Lung (tissue), 12 donors: ENCODE data around the gene SELENOT. TPM values are rescaled to one million over a fixed set of nuclear protein-coding genes. Genes with fewer than 3 reads are reported as not detected.
A peak's percentile ranks its signal among the peaks of the same experiment; 100 is the strongest.

Experiments
- ATAC-seq: fragments of 200-7000 bp; cut with Tn5 transposase; one replicate; pipeline ENCODE4 v1.9.1; 2020; ENCODE audit warnings: moderate number of reproducible peaks; ENCODE audit not compliant: insufficient read depth, low FRiP score
- DNase-seq, 3 donors: peaks; one replicate each; pipeline ENCODE4 v3.0.0-alpha.2; 2013 to 2017
- H3K27ac ChIP-seq, 2 donors: one replicate each; pipeline ENCODE4 v1.5.1; 2013; ENCODE audit warnings: mild to moderate bottlenecking in 2 of 2, moderate library complexity in 2 of 2, control low read depth in 1 of 2, inconsistent platforms in 1 of 2, low read depth in 1 of 2, low read length in 1 of 2
- H3K27me3 ChIP-seq, 3 donors: one replicate each; pipeline ENCODE4 v1.5.1; 2013; ENCODE audit warnings: low read length in 2 of 3; ENCODE audit not compliant: control insufficient read depth in 3 of 3, insufficient read depth in 3 of 3
- H3K36me3 ChIP-seq, 4 donors: one replicate each; pipeline ENCODE4 v1.5.1; 2013; ENCODE audit warnings: low read length in 4 of 4, mild to moderate bottlenecking in 1 of 4, moderate library complexity in 1 of 4; ENCODE audit not compliant: control insufficient read depth in 4 of 4, insufficient read depth in 4 of 4
- H3K4me1 ChIP-seq, 5 donors: one replicate each; pipeline ENCODE4 v1.5.1; 2013; ENCODE audit warnings: low read length in 5 of 5, mild to moderate bottlenecking in 2 of 5, moderate library complexity in 1 of 5; ENCODE audit not compliant: control insufficient read depth in 5 of 5, insufficient read depth in 5 of 5
- H3K4me3 ChIP-seq: one replicate; pipeline ENCODE4 v1.5.1; 2013; ENCODE audit warnings: mild to moderate bottlenecking, control low read depth, moderate library complexity
- H3K9ac ChIP-seq, 2 donors: one replicate each; pipeline ENCODE4 v1.5.1; 2013; ENCODE audit warnings: low read length in 2 of 2, control low read depth in 1 of 2; ENCODE audit not compliant: insufficient read depth in 1 of 2
- H3K9me3 ChIP-seq, 4 donors: one replicate each; pipeline ENCODE4 v1.5.1; 2013; ENCODE audit warnings: low read length in 3 of 4, mild to moderate bottlenecking in 1 of 4, moderate library complexity in 1 of 4; ENCODE audit not compliant: control insufficient read depth in 4 of 4, insufficient read depth in 3 of 4
- CTCF ChIP-seq: IDR thresholded peaks from 2 replicates; pipeline ENCODE4 v1.5.1; 2012; ENCODE audit warnings: mild to moderate bottlenecking; ENCODE audit errors: control extremely low read depth, extremely low read depth
- WGBS, 2 donors: extraction: QIAGEN DNeasy Blood & Tissue Kit; methylation state at CpG; one replicate each; pipeline ENCODE4 v1.1.7; 2013; 5-methylcytosine and 5-hydroxymethylcytosine counted together
- polyA plus RNA-seq, 2 donors: library from polyadenylated mRNA; stranded (reverse); fragments of 200-250 nt; gene quantifications; one replicate each; pipeline ENCODE4 v1.2.1, GENCODE V29; 2013
- total RNA-seq, 2 donors: library from RNA; depleted of rRNA in 1 of 2; stranded (reverse); fragments of >200 nt in 1 of 2; gene quantifications; one replicate each; pipeline ENCODE4 v1.2.1, GENCODE V29; 2014 to 2021
- donor health status: control.
- donor health status: control.
- donor health status: Bipolar disorder and iron deficiency.
- donor health status: healthy.
- donor health status: DM: yes; HTN: yes; CAD: no.

SELENOT gene
- total and polyA plus RNA-seq, 4 donors: 27.4 to 194 (median 109) TPM

GRCh38 chr3:150635076-150635475 lies 32.0 kb downstream of the SELENOT start:
- Histone ChIP-seq H3K9me3 (no peaks in the 10 kb centered on the region), H3K36me3 (peaks cover 0 to 5% (median 2%) of the 10 kb centered on the region in 4 donors), H3K27me3 (no peaks in the 10 kb centered on the region), H3K9ac (no peak overlapping the region), H3K4me1 (peaks cover 0 to 4% (median 0%) of the 10 kb centered on the region in 5 donors), H3K27ac (no peak overlapping the region), H3K4me3 (no peak overlapping the region)
- no peak for TF ChIP-seq CTCF
- DNase-seq (no peak), ATAC-seq (no peak)
- 56 to 81% methylated on average over 6 of the region's 6 CpGs for WGBS, 2 donors

GRCh38 chr3:150635526-150635925 lies 32.4 kb downstream of the SELENOT start:
- no peaks in the 10 kb centered on the region for H3K9me3 ChIP-seq
- TF ChIP-seq CTCF: no peak
- no peak for ATAC-seq
- peaks cover 0 to 3% (median under 1%) of the 10 kb centered on the region in 4 donors for H3K36me3 ChIP-seq
- peaks cover 0 to 4% (median 0%) of the 10 kb centered on the region in 5 donors for H3K4me1 ChIP-seq
- H3K27ac ChIP-seq: no peak overlapping the region
- peak in 2 of 3 donors; percentile 24 to 26 for DNase-seq
- no peak overlapping the region for H3K4me3 ChIP-seq
- WGBS, 2 donors: 71 to 75% methylated on average over 1 of the region's 1 CpG
- H3K9ac ChIP-seq: no peak overlapping the region
- H3K27me3 ChIP-seq: no peaks in the 10 kb centered on the region

- no peaks in the 10 kb centered on the region for H3K27me3 ChIP-seq
- H3K27ac ChIP-seq: no peak overlapping the region
- DNase-seq: no peak
- H3K4me3 ChIP-seq: no peak overlapping the region
- no peaks in the 10 kb centered on the region for H3K9me3 ChIP-seq
- TF ChIP-seq CTCF: no peak
- ATAC-seq: no peak
- peaks cover 0 to 4% (median 0%) of the 10 kb centered on the region in 5 donors for H3K4me1 ChIP-seq
- no peaks in the 10 kb centered on the region for H3K36me3 ChIP-seq
- no peak overlapping the region for H3K9ac ChIP-seq
- 97 to 98% methylated on average over 5 of the region's 5 CpGs for WGBS, 2 donors
These were observed 33.1 kb downstream of the SELENOT start for GRCh38 chr3:150636258-150636657.

GRCh38 chr3:150639262-150639661 lies 36.1 kb downstream of the SELENOT start:
- Histone ChIP-seq H3K4me1 (peaks cover 0 to 4% (median 0%) of the 10 kb centered on the region in 5 donors), H3K36me3 (no peaks in the 10 kb centered on the region), H3K27ac (no peak overlapping the region), H3K4me3 (no peak overlapping the region), H3K27me3 (no peaks in the 10 kb centered on the region), H3K9ac (no peak overlapping the region), H3K9me3 (no peaks in the 10 kb centered on the region)
- DNase-seq: no peak
- 80 to 91% methylated on average over 5 of the region's 5 CpGs for WGBS, 2 donors
- TF ChIP-seq CTCF: no peak
- ATAC-seq: no peak
